Stimulated activated CD8-positive, alpha-beta memory T cell treated with anti-CD3 and anti-CD28 coated beads, Interleukin-7, amount 100 ng/mL, for 4 hours (primary cell): ENCODE data around the gene VRK1.

Experiments
- DNase-seq, 2 donors: peaks; one replicate each; pipeline ENCODE4 v3.0.0-alpha.2; 2020; ENCODE audit warnings: low read depth in 2 of 2

The VRK1 gene

GRCh38 chr14:96790706-96791105, 6.5 kb upstream of the VRK1 start:
- DNase-seq: no peak

- DNase-seq: no peak
Observed at GRCh38 chr14:96792003-96792402, 5.2 kb upstream of the VRK1 start.

- DNase-seq: no peak
Observed at GRCh38 chr14:96792591-96792990, 4.6 kb upstream of the VRK1 start.

GRCh38 chr14:96793547-96793946, 3.6 kb upstream of the VRK1 start:
- DNase-seq: no peak

- no peak for DNase-seq
Observed at GRCh38 chr14:96795109-96795828, 1.9 kb upstream of the VRK1 start.

- no peak for DNase-seq
Observed at GRCh38 chr14:96797582-96798349, 584 bp downstream of the VRK1 start.

- DNase-seq: no peak
Observed at GRCh38 chr14:96798956-96799355, 1.8 kb downstream of the VRK1 start.

- DNase-seq: no peak
Observed at GRCh38 chr14:96799489-96800054, 2.4 kb downstream of the VRK1 start.

GRCh38 chr14:96801931-96802330, 4.7 kb downstream of the VRK1 start:
- DNase-seq: no peak

- DNase-seq: no peak
Observed at GRCh38 chr14:96802963-96803362, 5.8 kb downstream of the VRK1 start.

- DNase-seq: no peak
Observed at GRCh38 chr14:96803958-96804357, 6.8 kb downstream of the VRK1 start.

- no peak for DNase-seq
Observed at GRCh38 chr14:96804895-96805294, 7.7 kb downstream of the VRK1 start.

GRCh38 chr14:96805956-96806355, 8.8 kb downstream of the VRK1 start:
- DNase-seq: no peak

- DNase-seq: no peak
Observed at GRCh38 chr14:96806836-96807235, 9.7 kb downstream of the VRK1 start.

- DNase-seq: no peak
Observed at GRCh38 chr14:96808619-96809406, 11.6 kb downstream of the VRK1 start.

GRCh38 chr14:96811265-96811664, 14.1 kb downstream of the VRK1 start:
- DNase-seq: no peak

GRCh38 chr14:96811985-96812667, 14.9 kb downstream of the VRK1 start:
- no peak for DNase-seq

- DNase-seq: no peak
Observed at GRCh38 chr14:96816281-96816680, 19.1 kb downstream of the VRK1 start.

GRCh38 chr14:96817750-96818666, 20.8 kb downstream of the VRK1 start:
- no peak for DNase-seq

- DNase-seq: no peak
Observed at GRCh38 chr14:96821501-96821900, 24.3 kb downstream of the VRK1 start.

GRCh38 chr14:96823652-96824051, 26.5 kb downstream of the VRK1 start:
- no peak for DNase-seq
